HepG2 (cell line): Measurements from ENCODE around the gene OST4. TPM values are rescaled to one million over a fixed set of nuclear protein-coding genes. Genes with fewer than 3 reads are reported as not detected.
A peak's percentile ranks its signal among the peaks of the same experiment; 100 is the strongest.

Experiments
- AHR ChIP-seq: IDR thresholded peaks from 2 replicates; pipeline ENCODE4 v1.6.1; 2018; ENCODE audit warnings: missing genetic modification reagents, missing compliant biosample characterization
- EED ChIP-seq: sonication (generic); formaldehyde crosslinking; IDR thresholded peaks from 2 replicates; pipeline ENCODE4 v1.5.0; 2020; ENCODE audit warnings: mild to moderate bottlenecking, missing genetic modification reagents
- NR2F6 ChIP-seq, 2 experiments: IDR thresholded peaks; 2 replicates each; pipeline ENCODE4 v1.6.1; 2016; ENCODE audit warnings: antibody characterized with exemption in 1 of 2, mild to moderate bottlenecking in 1 of 2
- POLR2AphosphoS5 ChIP-seq: IDR thresholded peaks from 2 replicates; pipeline ENCODE4 v1.6.1; 2012; ENCODE audit warnings: low read depth, low read length
- RBAK ChIP-seq: sonication (generic); formaldehyde crosslinking; IDR thresholded peaks from 2 replicates; pipeline ENCODE4 v1.5.1; 2020; ENCODE audit warnings: mild to moderate bottlenecking, missing genetic modification reagents
- RFXAP ChIP-seq: sonication (generic); formaldehyde crosslinking; IDR thresholded peaks from 2 replicates; pipeline ENCODE4 v1.4.0; 2020; ENCODE audit warnings: missing genetic modification reagents, borderline replicate concordance
- SRY ChIP-seq: sonication (generic); formaldehyde crosslinking; IDR thresholded peaks from 2 replicates; pipeline ENCODE4 v1.8.0; 2022; ENCODE audit warnings: mild to moderate bottlenecking, missing genetic modification reagents
- ZBTB3 ChIP-seq: sonication (generic); formaldehyde crosslinking; IDR thresholded peaks from 2 replicates; pipeline ENCODE4 v1.4.0; 2020; ENCODE audit warnings: low read depth, mild to moderate bottlenecking, moderate library complexity, missing genetic modification reagents, borderline replicate concordance
- ZNF749 ChIP-seq: sonication (generic); formaldehyde crosslinking; IDR thresholded peaks from 2 replicates; pipeline ENCODE4 v1.8.0; 2022; ENCODE audit warnings: mild to moderate bottlenecking, missing genetic modification reagents, moderate library complexity, borderline replicate concordance
- polyA plus RNA-seq, 8 experiments: library from polyadenylated mRNA; depleted of rRNA in 3 of 8; stranded (reverse) in 7 of 8; unstranded in 1 of 8; fragments of >200 nt; fragmentation: Illumina TruSeq in 4 of 8; extraction: Trizol in 4 of 8; gene quantifications; 2 replicates each; pipeline versions ENCODE4 v1.2.1 to v1.2.3, GENCODE V29; 2011 to 2016; ENCODE audit warnings: low read depth in 4 of 8, missing spikeins in 1 of 8, mixed read lengths in 1 of 8; ENCODE audit not compliant: insufficient read depth in 1 of 8
- total RNA-seq, 5 experiments: library from RNA; depleted of rRNA; stranded (reverse); fragments of >200 nt; fragmentation: Illumina TruSeq; extraction: Trizol; gene quantifications; 2 replicates each; pipeline ENCODE4 v1.2.3, GENCODE V29; 2016; ENCODE audit warnings: low read depth in 1 of 5
- TF ChIP-seq, protein P1 (sequence below): sonication (generic); formaldehyde crosslinking; IDR thresholded peaks from 2 replicates; pipeline ENCODE4 v1.4.0; 2020; ENCODE audit warnings: missing genetic modification reagents

OST4 gene
- total and polyA plus RNA-seq, 2 of the 13 experiments (the other 11 are each of a cell fraction or from before 2014, with no cell fraction given), result 498 to 584 TPM

DNA sequence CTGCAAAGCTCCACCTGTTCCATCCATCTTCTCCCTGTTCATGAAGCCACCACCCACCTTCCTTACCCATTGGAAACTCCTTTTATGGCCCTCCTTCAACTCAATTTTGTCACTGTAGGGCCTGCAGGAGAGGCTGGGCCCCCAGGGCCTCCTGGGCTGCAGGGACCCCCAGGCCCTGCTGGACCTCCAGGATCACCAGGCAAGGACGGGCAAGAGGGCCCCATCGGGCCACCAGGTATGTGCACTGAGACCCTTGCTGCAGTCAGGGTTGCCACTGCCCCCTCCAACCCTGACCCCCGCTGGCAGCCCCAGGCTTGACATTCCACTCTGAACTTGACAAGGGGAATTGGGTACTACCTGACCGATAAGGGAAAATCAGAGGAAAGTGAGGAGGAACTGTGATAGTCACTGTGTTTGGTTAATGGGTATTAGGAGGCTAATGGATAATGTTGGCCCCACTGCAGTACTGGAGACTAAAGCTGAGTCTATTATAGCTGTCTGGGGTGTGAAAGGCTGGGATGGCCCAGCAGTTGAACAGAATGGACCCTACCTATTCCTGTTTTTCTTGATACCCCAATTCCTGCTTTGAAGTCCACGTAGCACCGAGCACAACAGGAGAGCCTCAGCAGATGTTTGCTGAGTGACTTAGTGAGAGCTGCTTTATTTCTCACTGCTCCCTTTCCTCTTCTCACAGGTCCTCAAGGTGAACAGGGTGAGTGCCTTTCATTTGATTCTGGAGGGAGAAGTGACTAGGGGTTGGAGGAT, 13.0 kb upstream of the OST4 start (continued):
- TF ChIP-seq, protein P1, sequence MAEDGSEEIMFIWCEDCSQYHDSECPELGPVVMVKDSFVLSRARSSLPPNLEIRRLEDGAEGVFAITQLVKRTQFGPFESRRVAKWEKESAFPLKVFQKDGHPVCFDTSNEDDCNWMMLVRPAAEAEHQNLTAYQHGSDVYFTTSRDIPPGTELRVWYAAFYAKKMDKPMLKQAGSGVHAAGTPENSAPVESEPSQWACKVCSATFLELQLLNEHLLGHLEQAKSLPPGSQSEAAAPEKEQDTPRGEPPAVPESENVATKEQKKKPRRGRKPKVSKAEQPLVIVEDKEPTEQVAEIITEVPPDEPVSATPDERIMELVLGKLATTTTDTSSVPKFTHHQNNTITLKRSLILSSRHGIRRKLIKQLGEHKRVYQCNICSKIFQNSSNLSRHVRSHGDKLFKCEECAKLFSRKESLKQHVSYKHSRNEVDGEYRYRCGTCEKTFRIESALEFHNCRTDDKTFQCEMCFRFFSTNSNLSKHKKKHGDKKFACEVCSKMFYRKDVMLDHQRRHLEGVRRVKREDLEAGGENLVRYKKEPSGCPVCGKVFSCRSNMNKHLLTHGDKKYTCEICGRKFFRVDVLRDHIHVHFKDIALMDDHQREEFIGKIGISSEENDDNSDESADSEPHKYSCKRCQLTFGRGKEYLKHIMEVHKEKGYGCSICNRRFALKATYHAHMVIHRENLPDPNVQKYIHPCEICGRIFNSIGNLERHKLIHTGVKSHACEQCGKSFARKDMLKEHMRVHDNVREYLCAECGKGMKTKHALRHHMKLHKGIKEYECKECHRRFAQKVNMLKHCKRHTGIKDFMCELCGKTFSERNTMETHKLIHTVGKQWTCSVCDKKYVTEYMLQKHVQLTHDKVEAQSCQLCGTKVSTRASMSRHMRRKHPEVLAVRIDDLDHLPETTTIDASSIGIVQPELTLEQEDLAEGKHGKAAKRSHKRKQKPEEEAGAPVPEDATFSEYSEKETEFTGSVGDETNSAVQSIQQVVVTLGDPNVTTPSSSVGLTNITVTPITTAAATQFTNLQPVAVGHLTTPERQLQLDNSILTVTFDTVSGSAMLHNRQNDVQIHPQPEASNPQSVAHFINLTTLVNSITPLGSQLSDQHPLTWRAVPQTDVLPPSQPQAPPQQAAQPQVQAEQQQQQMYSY, result no peak
- TF ChIP-seq RFXAP (CRISPR knock-in tag) (0 out of 2 replicates have a peak, but pooled peaks have one; percentile 4), ZNF749 (CRISPR knock-in tag) (no peak), NR2F6 (IDR thresholded peaks at IDR 0.05) (no peak), NR2F6 (CRISPR knock-in tag; IDR thresholded peaks at IDR 0.05) (0 out of 2 replicates have a peak, but pooled peaks have one; percentile 3), RBAK (no peak), POLR2AphosphoS5 (peak; percentile 18; the same call in 1 of the 2 replicates), EED (0 out of 2 replicates have a peak, but pooled peaks have one; percentile 35), SRY (CRISPR knock-in tag) (0 out of 2 replicates have a peak, but pooled peaks have one; percentile 32), ZBTB3 (CRISPR knock-in tag) (no peak), AHR (CRISPR knock-in tag) (peak; percentile 2; the same call in 1 of the 2 replicates)
